Measurements from ENCODE around the gene HYCC2.
A peak's percentile ranks its signal among the peaks of the same experiment; 100 is the strongest.

HYCC2 gene

GRCh38 chr2:201118961-201119854 lies 47.7 kb upstream of the HYCC2 start (continued):
- TF ChIP-seq ZXDB (tag by site-specific recombination; IDR thresholded peaks at IDR 0.05) (0 out of 2 replicates have a peak, but pooled peaks have one; percentile 10), ZNF133 (tag by site-specific recombination; IDR thresholded peaks at IDR 0.05) (no peak)

- no peaks in the 10 kb centered on the region for H3K36me3 ChIP-seq (ENCODE audit: control insufficient read depth in 2 of 2, insufficient read depth in 1 of 2, low read length in 2 of 2)
- CTCF ChIA-PET, result interaction anchor here (0.6 to 4.1 kb wide), 9 partner anchors 10 to 412 kb away, joined by 3 to 25 read pairs (median 5); no protein-coding TSS in a partner anchor
- no peaks in the 10 kb centered on the region for H3K9me3 ChIP-seq (ENCODE audit: control insufficient read depth, insufficient read depth, low read depth, low read length)
- peak overlapping the region; percentile 40 for H3K4me3 ChIP-seq (ENCODE audit: low read depth, low read length)
- peaks cover 5% of the 10 kb centered on the region; the same call in 1 of the 2 replicates for H3K4me1 ChIP-seq (ENCODE audit: control insufficient read depth, insufficient read depth, low read length)
- POLR2A ChIA-PET, result interaction anchor here (0.6 to 2.8 kb wide), 8 partner anchors 8 to 254 kb away, joined by 3 to 11 read pairs (median 3); partner anchors contain the start of genes CLK1, NIF3L1, ORC2 and PPIL3
- H3K27ac ChIP-seq (ENCODE audit: extremely low read depth, low read depth, low read length), result peak overlapping the region; percentile 95
- TF ChIP-seq SP2 (tag by site-specific recombination; IDR thresholded peaks at IDR 0.05), result peak; percentile 38
- no peak for TF ChIP-seq ZNF670 (tag by site-specific recombination; IDR thresholded peaks at IDR 0.05; ENCODE audit: low read depth)
- peak; percentile 59; the same call in 1 of the 2 replicates for TF ChIP-seq ZNF18 (tag by site-specific recombination; IDR thresholded peaks at IDR 0.05)
- no peak for TF ChIP-seq MYNN (tag by site-specific recombination; IDR thresholded peaks at IDR 0.05; ENCODE audit: borderline replicate concordance)
- no peak for TF ChIP-seq ZNF530 (tag by site-specific recombination; IDR thresholded peaks at IDR 0.05; ENCODE audit: low read depth)
- TF ChIP-seq AEBP2 (tag by site-specific recombination; IDR thresholded peaks at IDR 0.05; ENCODE audit: borderline replicate concordance), result no peak
- TF ChIP-seq ZBTB1 (tag by site-specific recombination; IDR thresholded peaks at IDR 0.05), result no peak
- peak; percentile 64 for TF ChIP-seq ZNF423 (tag by site-specific recombination; IDR thresholded peaks at IDR 0.05)
- no peak for TF ChIP-seq ZNF560 (tag by site-specific recombination; IDR thresholded peaks at IDR 0.05; ENCODE audit: borderline replicate concordance)
- no peak for TF ChIP-seq WT1 (tag by site-specific recombination; IDR thresholded peaks at IDR 0.05)
- peak; percentile 31; the same call in 1 of the 2 replicates for TF ChIP-seq SP3 (tag by site-specific recombination; IDR thresholded peaks at IDR 0.05)
- TF ChIP-seq ZNF776 (tag by site-specific recombination; IDR thresholded peaks at IDR 0.05; ENCODE audit: borderline replicate concordance), result no peak
- TF ChIP-seq ZBTB7A (tag by site-specific recombination; IDR thresholded peaks at IDR 0.05; ENCODE audit: low read depth), result no peak
- TF ChIP-seq ZNF248 (tag by site-specific recombination; IDR thresholded peaks at IDR 0.05), result no peak
- no peak; the same call in 1 of the 2 replicates for TF ChIP-seq ZNF2 (tag by site-specific recombination; IDR thresholded peaks at IDR 0.05)
- TF ChIP-seq ZNF155 (tag by site-specific recombination; IDR thresholded peaks at IDR 0.05), result no peak
- no peak for TF ChIP-seq BCL6B (tag by site-specific recombination; IDR thresholded peaks at IDR 0.05)
- TF ChIP-seq ZNF274 (IDR thresholded peaks at IDR 0.05; ENCODE audit: low read length), result no peak
- TF ChIP-seq ZNF274 (tag by site-specific recombination; IDR thresholded peaks at IDR 0.05; ENCODE audit: borderline replicate concordance), result no peak
- TF ChIP-seq GLI4 (tag by site-specific recombination; IDR thresholded peaks at IDR 0.05), result no peak
- TF ChIP-seq OVOL3 (tag by site-specific recombination; IDR thresholded peaks at IDR 0.05), result no peak
- no peak for TF ChIP-seq ZNF701 (tag by site-specific recombination; IDR thresholded peaks at IDR 0.05)
- no peak for TF ChIP-seq PBX3 (CRISPR knock-in tag; IDR thresholded peaks at IDR 0.05)
- TF ChIP-seq ZNF10 (tag by site-specific recombination; IDR thresholded peaks at IDR 0.05), result no peak
- peak; percentile 93 for TF ChIP-seq ZBTB8A (tag by site-specific recombination; IDR thresholded peaks at IDR 0.05)
- no peak for TF ChIP-seq ZNF777 (tag by site-specific recombination; IDR thresholded peaks at IDR 0.05; ENCODE audit: borderline replicate concordance)
- TF ChIP-seq TCF7L2 (IDR thresholded peaks at IDR 0.05; ENCODE audit: borderline replicate concordance, low read depth, low read length), result no peak
- TF ChIP-seq GLIS1 (tag by site-specific recombination; IDR thresholded peaks at IDR 0.05), result peak; percentile 98
- TF ChIP-seq ZXDB (tag by site-specific recombination; IDR thresholded peaks at IDR 0.05), result peak; percentile 60
Observed at GRCh38 chr2:201118121-201118960, 46.9 kb upstream of the HYCC2 start.
